ENCODE results near the gene FN1.

The FN1 gene
- total RNA-seq: 56.2 to 5,929 (median 480) reads per million in 18 experiments

- peak; percentile 36 to 74 for DNase-seq
These were observed at the start of gene FN1 for GRCh38 chr2:215435870-215436704. Gene FN1 (minus strand): TSS chr2:215436068. CDS start chr2:215435802, 266 bp downstream.

GRCh38 chr2:215485032-215485431 is 49.2 kb upstream of the FN1 start:
- no peak for DNase-seq

- DNase-seq: no peak
These were observed 48.7 kb upstream of the FN1 start for GRCh38 chr2:215484570-215484969.

- DNase-seq: no peak
These were observed 47.6 kb upstream of the FN1 start for GRCh38 chr2:215483431-215483830.

GRCh38 chr2:215479536-215480240 is 43.8 kb upstream of the FN1 start:
- no peak for DNase-seq

- DNase-seq: no peak
These were observed 43.3 kb upstream of the FN1 start for GRCh38 chr2:215479121-215479520.

GRCh38 chr2:215476424-215476823 is 40.6 kb upstream of the FN1 start:
- DNase-seq: no peak

- DNase-seq: no peak
These were observed 30.4 kb upstream of the FN1 start for GRCh38 chr2:215466097-215466909.

- DNase-seq: no peak
These were observed 29.4 kb upstream of the FN1 start for GRCh38 chr2:215465256-215465655.

- no peak for DNase-seq
These were observed 26.1 kb upstream of the FN1 start for GRCh38 chr2:215461836-215462532.

GRCh38 chr2:215460682-215461382 is 25.0 kb upstream of the FN1 start:
- DNase-seq: no peak

- DNase-seq: no peak
These were observed 20.1 kb upstream of the FN1 start for GRCh38 chr2:215455958-215456357.

- DNase-seq: peak; percentile 51 to 63
These were observed 18.8 kb upstream of the FN1 start for GRCh38 chr2:215454519-215455246.

GRCh38 chr2:215452725-215453124 is 16.9 kb upstream of the FN1 start:
- no peak for DNase-seq

- no peak for DNase-seq
These were observed 15.3 kb upstream of the FN1 start for GRCh38 chr2:215451012-215451756.

- DNase-seq: no peak
These were observed 14.5 kb upstream of the FN1 start for GRCh38 chr2:215450188-215451011.

GRCh38 chr2:215447673-215448081 is 11.8 kb upstream of the FN1 start:
- DNase-seq: no peak

GRCh38 chr2:215447056-215447455 is 11.2 kb upstream of the FN1 start:
- DNase-seq: no peak

- peak; percentile 24 to 32 for DNase-seq
These were observed 6.5 kb upstream of the FN1 start for GRCh38 chr2:215442401-215442787.
